Osteoblast (primary cell): ENCODE measurements around the gene EHMT2. TPM values are rescaled to one million over a fixed set of nuclear protein-coding genes. Genes with fewer than 3 reads are reported as not detected.

Experiments used
- DNase-seq: peaks from one replicate; pipeline ENCODE4 v3.0.0; 2011; ENCODE audit warnings: low spot score, mixed read lengths; ENCODE audit not compliant: insufficient read length; ENCODE audit errors: missing footprints
- H2AFZ ChIP-seq: 2 replicates; pipeline ENCODE4 v1.6.0; 2011; ENCODE audit warnings: mild to moderate bottlenecking, low read length
- H3K27ac ChIP-seq: 2 replicates; pipeline ENCODE4 v1.5.1; 2011; ENCODE audit warnings: mild to moderate bottlenecking, low read depth, low read length, moderate library complexity
- H3K27me3 ChIP-seq: 2 replicates; pipeline ENCODE4 v1.6.0; 2012; ENCODE audit warnings: mild to moderate bottlenecking, control low read depth, inconsistent platforms, low read length, moderate library complexity; ENCODE audit not compliant: insufficient read depth
- H3K36me3 ChIP-seq: 2 replicates; pipeline ENCODE4 v1.5.1; 2011; ENCODE audit warnings: mild to moderate bottlenecking, low read length, control low read depth, moderate library complexity; ENCODE audit not compliant: insufficient read depth
- H3K4me1 ChIP-seq: 2 replicates; pipeline ENCODE4 v1.5.1; 2011; ENCODE audit warnings: mild to moderate bottlenecking, low read length, control low read depth, moderate library complexity; ENCODE audit not compliant: insufficient read depth
- H3K4me2 ChIP-seq: 2 replicates; pipeline ENCODE4 v1.6.0; 2011; ENCODE audit warnings: mild to moderate bottlenecking, low read length; ENCODE audit not compliant: insufficient read depth
- H3K4me3 ChIP-seq: fragments of 200-600 bp; sonication (generic); 3 replicates; pipeline ENCODE4 v1.5.1; 2012; ENCODE audit warnings: mild to moderate bottlenecking, low read length, inconsistent platforms; ENCODE audit not compliant: insufficient read depth
- H3K79me2 ChIP-seq: 2 replicates; pipeline ENCODE4 v1.6.0; 2012; ENCODE audit warnings: mild to moderate bottlenecking, low read length, control low read depth, inconsistent platforms; ENCODE audit not compliant: insufficient read depth
- H3K9me3 ChIP-seq: 2 replicates; pipeline ENCODE4 v1.5.1; 2011; ENCODE audit warnings: low read depth, low read length, control low read depth
- H4K20me1 ChIP-seq: 2 replicates; pipeline ENCODE4 v1.6.0; 2012; ENCODE audit warnings: mild to moderate bottlenecking, low read length, control low read depth; ENCODE audit not compliant: insufficient read depth
- CTCF ChIP-seq: IDR thresholded peaks from 2 replicates; pipeline ENCODE4 v1.5.1; 2011; ENCODE audit warnings: mild to moderate bottlenecking, low read depth, low read length, moderate library complexity; ENCODE audit errors: extremely low read depth
- total RNA-seq: library from RNA; depleted of rRNA; stranded (reverse); fragments of >200 nt; gene quantifications from 2 replicates; pipeline ENCODE4 v1.2.3, GENCODE V29; 2012

EHMT2 gene
- 40.1 and 40.9 TPM in 2 replicates for total RNA-seq

GRCh38 chr6:31897612-31898382 lies at the start of gene EHMT2:
Gene EHMT2, minus strand, starts transcription at chr6:31897698. Its CDS starts 21 bp downstream, at chr6:31897677.
- peak within 1 kb of the TSS; percentile 87 for H3K4me3 ChIP-seq
- no peaks in the 10 kb centered on the region for H3K27me3 ChIP-seq
- H2AFZ ChIP-seq, result peak within 1 kb of the TSS; percentile 94
- H3K36me3 ChIP-seq, result peaks cover 21% of the 10 kb centered on the region
- peaks cover 13% of the 10 kb centered on the region for H3K79me2 ChIP-seq
- no peaks in the 10 kb centered on the region for H3K9me3 ChIP-seq
- H3K4me2 ChIP-seq, result peak within 1 kb of the TSS; percentile 90
- peak; percentile 99 for DNase-seq
- peaks cover 18% of the 10 kb centered on the region for H3K4me1 ChIP-seq
- TF ChIP-seq CTCF, result no peak
- no peaks in the 10 kb centered on the region for H4K20me1 ChIP-seq
- H3K27ac ChIP-seq, result peak within 1 kb of the TSS; percentile 65

- no peak overlapping the region for H3K27ac ChIP-seq
- H3K9me3 ChIP-seq, result no peaks in the 10 kb centered on the region
- no peak overlapping the region for H3K4me2 ChIP-seq
- no peaks in the 10 kb centered on the region for H4K20me1 ChIP-seq
- peaks cover 23% of the 10 kb centered on the region for H3K4me1 ChIP-seq
- H3K4me3 ChIP-seq, result no peak overlapping the region
- H3K79me2 ChIP-seq, result no peaks in the 10 kb centered on the region
- no peak for DNase-seq
- peaks cover 5% of the 10 kb centered on the region for H3K27me3 ChIP-seq
- TF ChIP-seq CTCF, result no peak
- no peak overlapping the region for H2AFZ ChIP-seq
- peaks cover 12% of the 10 kb centered on the region for H3K36me3 ChIP-seq
These were observed 49.7 kb upstream of the EHMT2 start for GRCh38 chr6:31947070-31947675.

- H3K36me3 ChIP-seq, result peaks cover 5% of the 10 kb centered on the region
- H3K27me3 ChIP-seq, result peaks cover 5% of the 10 kb centered on the region
- peak overlapping the region; percentile 68 for H3K4me3 ChIP-seq
- no peaks in the 10 kb centered on the region for H3K79me2 ChIP-seq
- H3K4me1 ChIP-seq, result peaks cover 23% of the 10 kb centered on the region
- TF ChIP-seq CTCF, result no peak
- H3K9me3 ChIP-seq, result no peaks in the 10 kb centered on the region
- DNase-seq, result peak; percentile 45
- H3K27ac ChIP-seq, result peak overlapping the region; percentile 81
- H3K4me2 ChIP-seq, result peak overlapping the region; percentile 94
- H2AFZ ChIP-seq, result peak overlapping the region; percentile 87
- H4K20me1 ChIP-seq, result no peaks in the 10 kb centered on the region
These were observed 48.9 kb upstream of the EHMT2 start for GRCh38 chr6:31946370-31946885.
